HG02885 (cell line): ENCODE results near the gene RNF212.

Experiments used
- ATAC-seq: cut with Tn5 transposase; IDR thresholded peaks from one replicate; pipeline ENCODE4 v1.9.1; 2021; ENCODE audit warnings: mild to moderate bottlenecking; ENCODE audit not compliant: unreplicated experiment, poor library complexity

The RNF212 gene

GRCh38 chr4:1092026-1092982, 21.1 kb downstream of the RNF212 start:
- no peak for ATAC-seq

- ATAC-seq, result no peak
Observed at GRCh38 chr4:1091561-1091995, 21.8 kb downstream of the RNF212 start.

GRCh38 chr4:1090465-1091440, 22.6 kb downstream of the RNF212 start:
- no peak for ATAC-seq

GRCh38 chr4:1090036-1090435, 23.3 kb downstream of the RNF212 start:
- ATAC-seq, result no peak

GRCh38 chr4:1087371-1087770, 26.0 kb downstream of the RNF212 start:
- ATAC-seq, result no peak

- ATAC-seq, result no peak
Observed at GRCh38 chr4:1086011-1086410, 27.4 kb downstream of the RNF212 start.

- ATAC-seq, result no peak
Observed at GRCh38 chr4:1085404-1085799, 28.0 kb downstream of the RNF212 start.

- no peak for ATAC-seq
Observed at GRCh38 chr4:1084796-1085403, 28.5 kb downstream of the RNF212 start.

- no peak for ATAC-seq
Observed at GRCh38 chr4:1084394-1084793, 29.0 kb downstream of the RNF212 start.

GRCh38 chr4:1082215-1083182, 30.9 kb downstream of the RNF212 start:
- ATAC-seq, result no peak

- no peak for ATAC-seq
Observed at GRCh38 chr4:1081689-1082040, 31.7 kb downstream of the RNF212 start.

GRCh38 chr4:1080961-1081688, 32.2 kb downstream of the RNF212 start:
- no peak for ATAC-seq

GRCh38 chr4:1080432-1080831, 32.9 kb downstream of the RNF212 start:
- ATAC-seq, result no peak

GRCh38 chr4:1079711-1080265, 33.6 kb downstream of the RNF212 start:
- ATAC-seq, result no peak

- no peak for ATAC-seq
Observed at GRCh38 chr4:1078490-1078889, 34.9 kb downstream of the RNF212 start.

GRCh38 chr4:1077711-1078477, 35.5 kb downstream of the RNF212 start:
- no peak for ATAC-seq

- ATAC-seq, result no peak
Observed at GRCh38 chr4:1075809-1076699, 37.3 kb downstream of the RNF212 start.
